ACC112 (cell line): Measurements from ENCODE around the gene DOCK4.
"Not testable (repeated sequence)": the region's sequence is repeated elsewhere in the genome, so short reads cannot be mapped to it uniquely, and the experiment has no call there.

ENCODE experiments used
- H2AFZ ChIP-seq: fragments of 200-600 bp; sonication (generic); one replicate; pipeline ENCODE4 v1.6.0; 2017; ENCODE audit warnings: antibody characterized with exemption, low read length; ENCODE audit not compliant: unreplicated experiment
- H3K27ac ChIP-seq: fragments of 200-600 bp; sonication (generic); 2 replicates; pipeline ENCODE4 v1.5.1; 2014; ENCODE audit warnings: low read depth, mild to moderate bottlenecking, antibody characterized with exemption, low read length, moderate library complexity
- H3K27me3 ChIP-seq: fragments of 200-600 bp; sonication (generic); 2 replicates; pipeline ENCODE4 v1.6.1; 2014; ENCODE audit warnings: mild to moderate bottlenecking, antibody characterized with exemption, low read length, moderate library complexity, mixed read lengths; ENCODE audit not compliant: insufficient read depth
- H3K36me3 ChIP-seq: fragments of 200-600 bp; sonication (generic); 2 replicates; pipeline ENCODE4 v1.6.1; 2016; ENCODE audit warnings: mild to moderate bottlenecking, antibody characterized with exemption, low read length, moderate library complexity, mixed read lengths; ENCODE audit not compliant: insufficient read depth
- H3K4me1 ChIP-seq: fragments of 200-600 bp; sonication (generic); one replicate; pipeline ENCODE4 v1.6.1; 2016; ENCODE audit warnings: low read length, mixed read lengths; ENCODE audit not compliant: insufficient read depth, unreplicated experiment, control insufficient read depth
- H3K4me3 ChIP-seq: fragments of 200-600 bp; sonication (generic); 2 replicates; pipeline ENCODE4 v1.5.1; 2014; ENCODE audit warnings: mild to moderate bottlenecking, low read depth, low read length
- H3K79me2 ChIP-seq: fragments of 200-600 bp; sonication (generic); one replicate; pipeline ENCODE4 v1.6.0; 2016; ENCODE audit warnings: low read length; ENCODE audit not compliant: control insufficient read depth, unreplicated experiment, insufficient read depth

DOCK4 gene

DNA sequence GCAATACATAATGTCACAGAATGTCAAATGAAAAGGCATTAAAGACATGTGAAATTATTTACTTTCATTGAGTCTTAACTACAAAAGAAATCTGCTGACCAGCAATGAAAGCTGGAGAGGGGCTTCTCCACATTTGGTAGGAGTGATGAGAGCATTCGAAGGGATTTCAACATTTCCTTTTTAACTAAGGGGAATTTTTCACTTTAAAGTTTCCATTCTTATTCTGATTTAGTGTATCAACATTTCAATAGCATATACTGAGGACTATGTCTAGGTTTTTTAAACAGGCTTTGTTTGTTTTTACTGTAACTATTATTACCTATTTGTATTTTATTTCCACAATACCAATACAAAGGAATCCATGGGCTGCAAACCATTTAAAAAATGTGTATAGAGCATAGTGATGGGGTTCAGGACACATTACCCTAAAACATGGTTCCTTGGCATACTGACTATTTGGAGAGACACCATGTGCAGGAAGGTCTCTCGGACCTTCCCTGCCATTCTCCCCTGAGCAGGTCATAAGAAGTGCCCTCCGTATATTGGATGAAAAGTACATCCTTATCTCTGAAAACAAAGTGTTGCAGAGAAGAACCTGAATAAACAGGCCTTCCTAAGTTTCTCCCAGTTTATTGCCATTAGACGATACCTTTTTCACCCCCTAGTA, 278.7 kb downstream of the DOCK4 start:
- no peaks in the 10 kb centered on the region for H3K27me3 ChIP-seq
- no peak overlapping the region for H3K4me3 ChIP-seq
- no peak overlapping the region for H2AFZ ChIP-seq
- no peaks in the 10 kb centered on the region for H3K4me1 ChIP-seq
- H3K79me2 ChIP-seq, result no peaks in the 10 kb centered on the region
- no peak overlapping the region for H3K27ac ChIP-seq
- H3K36me3 ChIP-seq, result no peaks in the 10 kb centered on the region

DNA sequence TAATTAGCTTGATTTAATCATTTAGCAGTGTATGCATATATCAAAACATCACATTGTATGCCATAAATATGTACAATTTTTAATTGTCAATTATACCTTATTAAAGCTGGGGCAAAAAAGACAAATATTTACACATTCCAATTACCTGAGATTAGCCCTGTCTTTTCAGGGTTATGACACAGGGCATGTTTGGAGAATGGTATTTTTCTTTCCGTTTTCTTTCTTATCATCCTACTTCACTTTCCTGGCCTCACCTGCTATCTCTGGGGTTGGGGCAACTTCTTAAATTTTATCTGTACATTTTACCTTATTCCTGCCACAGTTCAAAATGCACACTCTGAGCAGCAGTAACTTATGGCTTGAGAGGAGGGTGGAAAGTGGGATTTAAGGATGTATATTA, 285.9 kb downstream of the DOCK4 start:
- no peaks in the 10 kb centered on the region for H3K36me3 ChIP-seq
- no peaks in the 10 kb centered on the region for H3K27me3 ChIP-seq
- no peak overlapping the region for H3K4me3 ChIP-seq
- H2AFZ ChIP-seq, result no peak overlapping the region
- no peak overlapping the region for H3K27ac ChIP-seq
- no peaks in the 10 kb centered on the region for H3K79me2 ChIP-seq
- peaks cover 10% of the 10 kb centered on the region for H3K4me1 ChIP-seq

DNA sequence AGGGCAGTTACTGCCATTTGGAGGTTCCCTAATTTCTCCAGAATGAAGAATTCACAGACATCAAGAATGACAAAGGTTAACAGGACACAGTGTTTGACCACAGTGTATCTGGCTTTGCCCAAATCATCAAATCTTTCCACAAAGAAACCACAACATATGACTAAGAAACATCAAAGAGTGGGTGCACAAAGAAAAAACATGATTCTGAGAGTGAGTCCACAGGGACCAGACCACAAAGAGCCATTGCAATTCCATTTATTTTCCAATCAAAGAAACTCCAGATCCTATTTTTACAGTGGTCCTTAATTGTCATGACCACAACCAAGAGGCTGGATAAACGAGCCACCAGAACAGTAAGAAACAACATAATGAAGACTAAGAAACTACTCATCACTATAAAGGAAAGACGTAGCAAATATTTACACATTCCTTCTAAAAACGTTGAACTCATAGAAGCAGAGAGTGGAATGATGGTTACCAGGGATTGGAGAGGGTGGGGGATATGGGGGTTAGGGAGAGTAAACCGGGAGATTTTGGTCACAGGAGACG, 286.5 kb downstream of the DOCK4 start:
- no peaks in the 10 kb centered on the region for H3K36me3 ChIP-seq
- H2AFZ ChIP-seq, result no peak overlapping the region
- no peak overlapping the region for H3K4me3 ChIP-seq
- peaks cover 10% of the 10 kb centered on the region for H3K4me1 ChIP-seq
- no peak overlapping the region for H3K27ac ChIP-seq
- no peaks in the 10 kb centered on the region for H3K79me2 ChIP-seq
- H3K27me3 ChIP-seq, result no peaks in the 10 kb centered on the region

DNA sequence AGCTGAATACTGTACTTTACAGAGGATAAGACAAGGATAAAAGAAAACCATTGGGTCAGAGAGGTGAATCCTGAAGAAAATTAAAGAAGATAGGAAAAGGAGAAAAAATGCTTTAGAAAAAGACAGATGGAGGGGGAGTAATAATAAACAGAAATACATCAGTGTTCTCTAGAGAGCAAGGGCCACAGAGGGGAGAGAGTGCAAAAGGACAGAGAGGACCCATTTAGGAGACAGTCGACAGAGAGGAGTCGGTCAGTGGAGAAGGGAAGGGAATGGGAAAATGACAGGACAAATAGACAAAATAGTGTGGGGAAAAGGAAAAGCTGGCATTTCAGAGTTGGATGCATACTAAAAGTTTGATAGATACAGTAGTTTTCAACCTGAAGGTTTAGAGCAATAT, 287.0 kb downstream of the DOCK4 start:
- H3K4me3 ChIP-seq, result no peak overlapping the region
- no peak overlapping the region for H3K27ac ChIP-seq
- no peaks in the 10 kb centered on the region for H3K79me2 ChIP-seq
- H3K27me3 ChIP-seq, result no peaks in the 10 kb centered on the region
- peaks cover 10% of the 10 kb centered on the region for H3K4me1 ChIP-seq
- no peak overlapping the region for H2AFZ ChIP-seq
- no peaks in the 10 kb centered on the region for H3K36me3 ChIP-seq

- no peaks in the 10 kb centered on the region for H3K27me3 ChIP-seq
Measured at GRCh38 chr7:111918461-111918860, 287.7 kb downstream of the DOCK4 start.

DNA sequence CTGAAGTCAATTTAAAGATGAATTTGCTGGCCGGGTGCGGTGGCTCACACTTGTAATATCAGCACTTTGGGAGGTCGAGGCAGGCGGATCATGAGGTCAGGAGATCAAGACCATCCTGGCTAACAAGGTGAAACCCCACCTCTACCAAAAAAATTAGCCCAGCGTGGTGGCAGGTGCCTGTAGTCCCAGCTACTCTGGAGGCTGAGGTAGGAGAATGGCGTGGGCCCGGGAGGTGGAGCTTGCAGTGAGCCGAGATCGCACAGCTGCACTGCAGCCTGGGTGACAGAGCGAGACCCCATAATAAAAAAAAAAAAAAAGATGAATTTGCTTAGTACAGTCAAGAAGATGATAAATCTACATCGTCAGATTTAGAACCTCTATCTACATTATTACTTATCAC, 288.8 kb downstream of the DOCK4 start:
- H3K27me3 ChIP-seq, H3K79me2 ChIP-seq, H3K4me3 ChIP-seq, H3K27ac ChIP-seq, H2AFZ ChIP-seq, H3K36me3 ChIP-seq: not testable (repeated sequence)
- H3K4me1 ChIP-seq, result peaks cover 10% of the 10 kb centered on the region

More at GRCh38 chr7:111918461-111918860, 287.7 kb downstream of the DOCK4 start:
- no peak overlapping the region for H3K27ac ChIP-seq
- no peak overlapping the region for H2AFZ ChIP-seq
- H3K4me3 ChIP-seq, result no peak overlapping the region
- no peaks in the 10 kb centered on the region for H3K36me3 ChIP-seq
- H3K4me1 ChIP-seq, result peaks cover 10% of the 10 kb centered on the region
- H3K79me2 ChIP-seq, result no peaks in the 10 kb centered on the region

- H3K27ac ChIP-seq, result no peak overlapping the region
- peaks cover 3% of the 10 kb centered on the region for H3K4me1 ChIP-seq
- H3K36me3 ChIP-seq, result no peaks in the 10 kb centered on the region
- H2AFZ ChIP-seq, result no peak overlapping the region
- H3K27me3 ChIP-seq, result no peaks in the 10 kb centered on the region
- no peaks in the 10 kb centered on the region for H3K79me2 ChIP-seq
- no peak overlapping the region for H3K4me3 ChIP-seq
Measured at GRCh38 chr7:111914291-111914690, 291.9 kb downstream of the DOCK4 start.

GRCh38 chr7:111911166-111911961, 294.8 kb downstream of the DOCK4 start:
- no peaks in the 10 kb centered on the region for H3K27me3 ChIP-seq
- H3K4me3 ChIP-seq, result no peak overlapping the region
- no peaks in the 10 kb centered on the region for H3K36me3 ChIP-seq
- no peaks in the 10 kb centered on the region for H3K4me1 ChIP-seq
- H2AFZ ChIP-seq, result no peak overlapping the region
- no peaks in the 10 kb centered on the region for H3K79me2 ChIP-seq
- no peak overlapping the region for H3K27ac ChIP-seq

- no peak overlapping the region for H3K27ac ChIP-seq
- no peaks in the 10 kb centered on the region for H3K79me2 ChIP-seq
- H3K27me3 ChIP-seq, result no peaks in the 10 kb centered on the region
- H3K4me1 ChIP-seq, result no peaks in the 10 kb centered on the region
- no peaks in the 10 kb centered on the region for H3K36me3 ChIP-seq
- no peak overlapping the region for H3K4me3 ChIP-seq
- H2AFZ ChIP-seq, result no peak overlapping the region
Measured at GRCh38 chr7:111910656-111911055, 295.5 kb downstream of the DOCK4 start.

DNA sequence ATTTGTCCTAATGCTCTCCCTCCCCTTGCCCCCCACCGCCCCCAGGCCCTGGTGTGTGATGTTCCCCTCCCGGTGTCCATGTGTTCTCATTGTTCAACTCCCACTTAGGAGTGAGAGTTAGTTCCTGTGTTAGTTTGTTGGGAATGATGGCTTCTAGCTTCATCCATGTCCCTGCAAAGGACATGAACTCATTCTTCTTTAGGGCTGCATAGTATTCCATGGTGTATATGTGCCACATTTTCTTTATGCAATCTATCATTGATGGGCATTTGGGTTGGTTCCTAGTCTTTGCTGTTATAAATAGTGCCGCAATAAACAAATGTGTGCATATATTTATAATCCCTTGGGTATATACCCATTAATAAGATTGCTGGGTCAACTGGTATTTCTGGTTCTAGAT, 297.5 kb downstream of the DOCK4 start:
- H3K4me3 ChIP-seq, H3K79me2 ChIP-seq, H3K4me1 ChIP-seq, H3K27ac ChIP-seq, H3K27me3 ChIP-seq, H2AFZ ChIP-seq, H3K36me3 ChIP-seq: not testable (repeated sequence)

DNA sequence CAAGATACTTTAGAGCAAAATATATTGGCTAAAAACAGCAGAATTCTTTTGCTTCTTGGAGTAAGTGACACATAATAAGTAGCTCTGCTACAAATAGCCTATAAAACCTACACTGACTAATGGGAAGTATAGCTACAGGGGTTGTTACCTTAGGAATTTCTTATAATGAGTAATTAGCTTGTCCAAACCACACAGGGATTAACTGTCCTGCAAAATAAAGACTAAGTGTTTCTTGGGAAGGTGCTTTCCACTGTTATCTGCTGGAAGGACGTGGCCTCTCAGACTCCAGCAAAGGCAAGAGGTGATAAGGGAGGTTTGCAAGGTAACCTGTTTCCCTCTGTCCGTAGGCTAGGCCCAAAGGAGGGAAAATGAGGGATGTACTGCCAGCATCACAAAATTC, 302.4 kb downstream of the DOCK4 start:
- no peak overlapping the region for H3K4me3 ChIP-seq
- no peaks in the 10 kb centered on the region for H3K36me3 ChIP-seq
- no peak overlapping the region for H2AFZ ChIP-seq
- no peaks in the 10 kb centered on the region for H3K4me1 ChIP-seq
- H3K27me3 ChIP-seq, result no peaks in the 10 kb centered on the region
- no peaks in the 10 kb centered on the region for H3K79me2 ChIP-seq
- no peak overlapping the region for H3K27ac ChIP-seq
